ENCODE measurements around the gene VWA3A.

DNA sequence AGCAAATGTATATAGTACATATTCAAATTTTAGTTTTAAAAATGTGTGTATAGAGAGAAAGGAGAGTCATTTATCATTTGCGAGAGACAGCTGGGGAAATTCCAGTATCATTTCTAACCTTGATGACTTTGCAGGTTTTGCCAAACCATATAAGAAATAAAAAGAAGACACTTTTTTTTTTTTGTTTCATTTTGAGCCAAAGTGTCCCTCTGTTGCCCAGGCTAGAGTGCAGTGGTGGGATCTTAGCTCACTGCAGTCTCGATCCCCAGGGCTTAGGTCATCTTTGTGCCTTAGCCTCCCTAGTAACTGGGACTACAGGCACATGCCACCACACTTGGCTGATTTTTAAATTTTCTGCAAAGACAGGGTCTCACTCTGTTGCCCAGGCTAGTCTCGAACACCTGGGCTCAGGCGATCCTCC lies 38.4 kb upstream of the VWA3A start:
- TF ChIP-seq POLR2A (IDR thresholded peaks at IDR 0.05; ENCODE audit: low read depth, low read length), result no peak
- no peak for TF ChIP-seq POLR2AphosphoS5 (IDR thresholded peaks at IDR 0.05; ENCODE audit: low read depth, low read length)
- no peak for TF ChIP-seq TAF1 (IDR thresholded peaks at IDR 0.05; ENCODE audit: low read depth, low read length)
- no peak for TF ChIP-seq POU2F2 (IDR thresholded peaks at IDR 0.05; ENCODE audit: low read depth, low read length)
